CD14-positive monocyte (primary cell): ENCODE results near the gene RRBP1. TPM values are rescaled to one million over a fixed set of nuclear protein-coding genes. Genes with fewer than 3 reads are reported as not detected.

ENCODE experiments used
- DNase-seq, 3 donors: peaks; one replicate each; pipeline ENCODE4 v3.0.0-alpha.2; 2011 to 2022
- H2AFZ ChIP-seq: 2 replicates; pipeline ENCODE4 v1.6.0; 2012; ENCODE audit warnings: mild to moderate bottlenecking, low read depth, low read length, inconsistent platforms; ENCODE audit not compliant: insufficient read depth, poor library complexity, severe bottlenecking
- H3K27ac ChIP-seq, 2 donors: 1 replicate in 1 of 2; 2 replicates in 1 of 2; pipeline ENCODE4 v1.5.1; 2012 to 2013; ENCODE audit warnings: low read length in 2 of 2, control low read depth in 1 of 2, inconsistent platforms in 1 of 2, low read depth in 1 of 2, mild to moderate bottlenecking in 1 of 2
- H3K27me3 ChIP-seq, 2 donors: one replicate each; pipeline versions ENCODE4 v1.6.0 to v1.6.1; 2011 to 2013; ENCODE audit warnings: low read length in 2 of 2; ENCODE audit not compliant: control insufficient read depth in 2 of 2, insufficient read depth in 2 of 2
- H3K36me3 ChIP-seq, 2 donors: replicated peaks in 1 of 2; 1 replicate in 1 of 2; 2 replicates in 1 of 2; pipeline versions ENCODE4 v1.5.1 to v1.6.1; 2012 to 2013; ENCODE audit warnings: low read length in 2 of 2, control low read depth in 1 of 2, inconsistent platforms in 1 of 2, mild to moderate bottlenecking in 1 of 2; ENCODE audit not compliant: insufficient read depth in 2 of 2, control insufficient read depth in 1 of 2
- H3K4me1 ChIP-seq, 2 donors: 1 replicate in 1 of 2; 2 replicates in 1 of 2; pipeline versions ENCODE4 v1.5.1 to v1.6.1; 2012 to 2013; ENCODE audit warnings: low read length in 2 of 2, control low read depth in 1 of 2, inconsistent platforms in 1 of 2, mild to moderate bottlenecking in 1 of 2, moderate library complexity in 1 of 2; ENCODE audit not compliant: insufficient read depth in 2 of 2, control insufficient read depth in 1 of 2
- H3K4me2 ChIP-seq: replicated peaks from 2 replicates; pipeline ENCODE3; 2012; ENCODE audit warnings: low read length, moderate library complexity, mild to moderate bottlenecking; ENCODE audit not compliant: poor library complexity, severe bottlenecking; ENCODE audit errors: extremely low read depth
- H3K4me3 ChIP-seq, 3 experiments: fragments of 200-600 bp in 1 of 3; sonication (generic) in 1 of 3; replicated peaks in 1 of 3; 1 replicate in 2 of 3; 2 replicates in 1 of 3; pipeline ENCODE4 v1.5.1; 2011 to 2013; ENCODE audit warnings: low read length in 3 of 3, mild to moderate bottlenecking in 3 of 3, control low read depth in 2 of 3, low read depth in 2 of 3, inconsistent platforms in 1 of 3, moderate library complexity in 1 of 3
- H3K79me2 ChIP-seq: 2 replicates; pipeline ENCODE4 v1.6.0; 2012; ENCODE audit warnings: mild to moderate bottlenecking, control low read depth, inconsistent platforms, low read length, moderate library complexity; ENCODE audit not compliant: insufficient read depth
- H3K9ac ChIP-seq: 2 replicates; pipeline ENCODE4 v1.6.0; 2017; ENCODE audit warnings: low read length, mild to moderate bottlenecking; ENCODE audit not compliant: insufficient read depth, poor library complexity, severe bottlenecking
- H3K9me3 ChIP-seq, 2 donors: replicated peaks in 1 of 2; 1 replicate in 1 of 2; 2 replicates in 1 of 2; pipeline versions ENCODE4 v1.5.1 to v1.6.1; 2012 to 2013; ENCODE audit warnings: low read length in 2 of 2, control low read depth in 1 of 2; ENCODE audit not compliant: control insufficient read depth in 1 of 2, insufficient read depth in 1 of 2
- H4K20me1 ChIP-seq: 2 replicates; pipeline ENCODE4 v1.6.0; 2012; ENCODE audit warnings: mild to moderate bottlenecking, low read length, control low read depth, moderate library complexity; ENCODE audit not compliant: insufficient read depth
- H3K27ac Mint-ChIP-seq, 7 donors: one replicate each; pipeline ENCODE4 v1.8.0; 2020; ENCODE audit warnings: mild to moderate bottlenecking in 7 of 7, mixed read lengths in 7 of 7, moderate library complexity in 6 of 7, inconsistent platforms in 2 of 7
- H3K27me3 Mint-ChIP-seq, 3 donors: one replicate each; pipeline ENCODE4 v1.8.0; 2021 to 2022; ENCODE audit warnings: low read depth in 3 of 3, mild to moderate bottlenecking in 3 of 3, mixed read lengths in 3 of 3, moderate library complexity in 3 of 3, inconsistent platforms in 1 of 3
- H3K36me3 Mint-ChIP-seq, 2 donors: one replicate each; pipeline ENCODE4 v1.8.0; 2020; ENCODE audit warnings: mixed read lengths in 2 of 2, inconsistent platforms in 1 of 2, mild to moderate bottlenecking in 1 of 2
- H3K4me1 Mint-ChIP-seq: one replicate; pipeline ENCODE4 v1.8.0; 2020; ENCODE audit warnings: mild to moderate bottlenecking, mixed read lengths
- H3K4me3 Mint-ChIP-seq, 2 donors: one replicate each; pipeline ENCODE4 v1.8.0; 2020; ENCODE audit warnings: mild to moderate bottlenecking in 2 of 2, mixed read lengths in 2 of 2, moderate library complexity in 1 of 2
- H3K9me3 Mint-ChIP-seq, 7 donors: one replicate each; pipeline ENCODE4 v1.8.0; 2020 to 2022; ENCODE audit warnings: mixed read lengths in 7 of 7, mild to moderate bottlenecking in 6 of 7, moderate library complexity in 6 of 7, inconsistent platforms in 2 of 7
- WGBS: methylation state at CpG from one replicate; pipeline ENCODE4 v1.1.5; 2013; ENCODE audit warnings: missing lambda C conversion rate; ENCODE audit not compliant: insufficient coverage; 5-methylcytosine and 5-hydroxymethylcytosine counted together
- intact Hi-C, 2 donors: fragments of 100-400 bp; cut with micrococcal nuclease; formaldehyde crosslinking; loops; one replicate each; pipeline versions ENCODE4 v1.15.0 to v1.15.1; 2023
- polyA plus RNA-seq, 3 donors: library from polyadenylated mRNA; depleted of rRNA in 1 of 3; unstranded in 2 of 3; stranded (reverse) in 1 of 3; fragments of 300-500 nt in 2 of 3; fragments of >200 nt in 1 of 3; fragmentation: Illumina TruSeq in 2 of 3; gene quantifications; 1 replicate in 2 of 3; 2 replicates in 1 of 3; pipeline ENCODE4 v1.2.3, GENCODE V29; 2012 to 2021
- TF ChIP-seq, protein P1 (sequence below): fragments of 200-600 bp; IDR thresholded peaks from one replicate; pipeline ENCODE4 v1.8.0; 2022; ENCODE audit warnings: antibody characterized with exemption, mild to moderate bottlenecking

The RRBP1 gene
- polyA plus RNA-seq, 3 donors: 4.7 to 22.2 (median 7.5) TPM

- H3K4me3 ChIP-seq: no peak overlapping the region
- Mint-ChIP-seq H3K27me3 (no peaks in the 10 kb centered on the region), H3K36me3 (peaks cover 0 to 2% of the 10 kb centered on the region in 2 donors), H3K4me3 (no peak overlapping the region), H3K27ac (no peak overlapping the region), H3K4me1 (peaks cover 7% of the 10 kb centered on the region), H3K9me3 (no peaks in the 10 kb centered on the region)
- TF ChIP-seq, protein P1, sequence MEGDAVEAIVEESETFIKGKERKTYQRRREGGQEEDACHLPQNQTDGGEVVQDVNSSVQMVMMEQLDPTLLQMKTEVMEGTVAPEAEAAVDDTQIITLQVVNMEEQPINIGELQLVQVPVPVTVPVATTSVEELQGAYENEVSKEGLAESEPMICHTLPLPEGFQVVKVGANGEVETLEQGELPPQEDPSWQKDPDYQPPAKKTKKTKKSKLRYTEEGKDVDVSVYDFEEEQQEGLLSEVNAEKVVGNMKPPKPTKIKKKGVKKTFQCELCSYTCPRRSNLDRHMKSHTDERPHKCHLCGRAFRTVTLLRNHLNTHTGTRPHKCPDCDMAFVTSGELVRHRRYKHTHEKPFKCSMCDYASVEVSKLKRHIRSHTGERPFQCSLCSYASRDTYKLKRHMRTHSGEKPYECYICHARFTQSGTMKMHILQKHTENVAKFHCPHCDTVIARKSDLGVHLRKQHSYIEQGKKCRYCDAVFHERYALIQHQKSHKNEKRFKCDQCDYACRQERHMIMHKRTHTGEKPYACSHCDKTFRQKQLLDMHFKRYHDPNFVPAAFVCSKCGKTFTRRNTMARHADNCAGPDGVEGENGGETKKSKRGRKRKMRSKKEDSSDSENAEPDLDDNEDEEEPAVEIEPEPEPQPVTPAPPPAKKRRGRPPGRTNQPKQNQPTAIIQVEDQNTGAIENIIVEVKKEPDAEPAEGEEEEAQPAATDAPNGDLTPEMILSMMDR: no peak
- DNase-seq: no peak
- no peak overlapping the region for H3K9ac ChIP-seq
- H4K20me1 ChIP-seq: peaks cover 10% of the 10 kb centered on the region
- no CpG with 5 or more reads among the region's 8 CpGs for WGBS
- H3K4me2 ChIP-seq: no peak overlapping the region
- H3K79me2 ChIP-seq: no peaks in the 10 kb centered on the region
- H3K36me3 ChIP-seq: no peaks in the 10 kb centered on the region
- no peaks in the 10 kb centered on the region for H3K27me3 ChIP-seq
- H3K27ac ChIP-seq: no peak overlapping the region
- no peak overlapping the region for H2AFZ ChIP-seq
- no peaks in the 10 kb centered on the region for H3K9me3 ChIP-seq
- H3K4me1 ChIP-seq: peaks cover 0 to under 1% of the 10 kb centered on the region in 2 donors
- intact Hi-C loops: no loop called here
Measured at GRCh38 chr20:17576215-17576614, 105.8 kb downstream of the RRBP1 start.

GRCh38 chr20:17573463-17573862 lies 108.6 kb downstream of the RRBP1 start:
- no peaks in the 10 kb centered on the region for H3K9me3 ChIP-seq
- no peaks in the 10 kb centered on the region for H3K36me3 ChIP-seq
- intact Hi-C loops: no loop called here
- peaks cover 10% of the 10 kb centered on the region for H4K20me1 ChIP-seq
- no peak overlapping the region for H3K4me3 Mint-ChIP-seq
- H3K27me3 Mint-ChIP-seq: peaks cover 7 to 14% (median 12%) of the 10 kb centered on the region in 3 donors
- no peak overlapping the region for H3K4me2 ChIP-seq
- H3K4me1 ChIP-seq: peaks cover 13 to 20% of the 10 kb centered on the region in 2 donors
- H3K9ac ChIP-seq: no peak overlapping the region
- no peak for DNase-seq
- no peak overlapping the region for H2AFZ ChIP-seq
- no peak overlapping the region for H3K27ac Mint-ChIP-seq
- H3K9me3 Mint-ChIP-seq: no peaks in the 10 kb centered on the region
- H3K27me3 ChIP-seq: peaks cover 4 to 6% of the 10 kb centered on the region in 2 donors
- H3K27ac ChIP-seq: no peak overlapping the region
- peaks cover 0 to 2% of the 10 kb centered on the region in 2 donors for H3K36me3 Mint-ChIP-seq
- TF ChIP-seq, protein P1: no peak
- WGBS: no CpG with 5 or more reads among the region's 3 CpGs
- H3K4me1 Mint-ChIP-seq: peaks cover 12% of the 10 kb centered on the region
- peaks cover 5% of the 10 kb centered on the region for H3K79me2 ChIP-seq
- no peak overlapping the region for H3K4me3 ChIP-seq
